GM19455 (cell line): ENCODE data around the gene JPH3.

Source experiments
- ATAC-seq: cut with Tn5 transposase; IDR thresholded peaks from one replicate; pipeline ENCODE4 v1.9.1; 2021; ENCODE audit not compliant: unreplicated experiment

Gene JPH3

DNA sequence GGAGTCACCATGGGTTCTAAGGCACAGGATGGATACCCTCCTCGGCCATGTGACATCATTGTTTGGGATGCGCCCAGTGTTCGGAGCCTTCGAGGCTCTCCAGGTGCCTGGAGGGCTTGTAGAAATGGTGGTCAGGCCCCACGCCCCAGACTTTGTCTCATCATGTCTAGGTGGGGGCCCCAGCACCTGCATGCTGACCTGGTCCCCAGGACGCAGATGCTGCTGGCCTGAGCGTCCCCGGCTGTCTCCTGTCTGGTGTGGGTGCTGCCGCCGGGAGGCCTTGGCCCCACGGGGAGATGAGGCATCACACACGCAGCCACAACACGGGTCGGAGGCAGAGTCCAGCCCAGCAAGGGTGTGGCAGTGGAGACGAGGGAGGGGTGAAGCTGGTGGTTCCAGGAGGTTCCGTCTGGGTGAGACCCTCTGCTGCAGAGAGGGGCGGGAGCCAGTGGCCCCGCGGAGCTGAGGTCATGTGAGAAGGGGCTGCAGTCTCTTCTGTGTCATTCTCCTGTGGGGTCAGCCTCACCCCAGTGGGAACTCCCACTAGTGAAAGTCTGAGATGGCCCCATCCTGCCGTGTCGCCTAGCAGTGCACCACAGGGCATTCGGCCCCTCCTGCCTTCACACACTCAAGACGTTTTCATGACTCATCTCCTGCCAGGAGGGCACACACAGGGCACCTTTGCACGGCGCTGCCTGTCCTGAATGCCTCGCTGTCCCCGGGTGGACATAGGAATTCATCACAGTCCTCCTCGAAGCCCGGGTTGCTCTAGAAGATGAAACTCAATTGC, 46.6 kb downstream of the JPH3 start:
- ATAC-seq: no peak

DNA sequence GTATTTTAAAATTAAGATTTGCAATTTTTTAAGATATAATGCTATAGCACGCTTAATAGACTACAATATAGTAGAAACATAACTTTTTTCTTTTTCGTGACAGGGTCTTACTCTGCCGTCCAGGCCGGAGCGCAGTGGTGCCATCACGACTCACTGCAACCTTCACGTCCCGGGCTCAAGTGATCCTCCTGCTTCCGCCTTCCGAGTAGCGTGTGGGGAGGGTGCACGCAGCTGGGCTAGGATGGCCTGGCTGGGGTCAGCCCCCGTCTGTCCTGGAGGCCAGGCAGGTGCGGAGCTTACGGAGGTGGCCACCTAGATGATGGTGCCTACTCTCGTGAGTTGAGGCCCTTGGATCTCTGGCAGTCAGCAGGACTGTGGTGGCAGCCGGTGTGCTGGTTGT, 50.1 kb downstream of the JPH3 start:
- ATAC-seq: no peak

DNA sequence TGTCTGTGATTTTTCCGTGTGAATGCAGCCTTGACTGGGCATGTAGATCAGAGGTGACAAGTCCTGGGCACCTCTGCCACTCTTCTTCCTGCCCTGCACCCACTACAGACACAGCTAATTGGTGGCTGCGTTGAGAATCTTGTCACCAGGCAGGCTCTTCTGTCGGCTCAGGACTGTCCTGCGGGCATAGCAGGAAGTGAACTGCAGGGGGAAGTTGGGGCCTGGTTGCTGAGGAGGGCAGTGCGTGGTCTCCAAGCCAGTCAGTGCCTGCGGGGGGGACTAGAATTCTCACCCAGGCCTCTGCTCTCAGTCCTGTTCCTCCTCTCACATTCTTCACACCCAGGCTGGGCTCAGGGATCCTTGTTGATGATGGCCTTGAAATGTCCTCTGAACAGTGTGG, 50.5 kb downstream of the JPH3 start:
- ATAC-seq: no peak

DNA sequence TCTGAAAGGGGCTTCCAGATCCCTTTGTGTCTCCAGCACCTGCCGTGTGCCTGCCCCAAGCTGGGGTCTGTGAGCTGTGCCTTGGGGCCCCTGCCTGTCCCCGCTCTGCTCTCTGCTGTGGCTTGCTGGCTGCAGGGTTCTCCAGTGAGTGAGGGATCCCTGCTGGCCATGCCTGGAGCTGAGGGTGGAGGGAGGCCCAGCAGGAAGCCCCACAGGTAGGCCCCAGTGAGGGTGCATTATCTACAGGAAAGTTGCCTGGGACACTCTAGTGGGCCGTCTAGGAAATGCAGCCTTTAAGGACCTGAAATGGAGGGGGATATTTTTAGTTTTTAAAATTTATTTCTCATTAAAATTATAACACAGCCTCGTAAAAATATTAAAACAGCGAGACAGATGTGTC, 50.9 kb downstream of the JPH3 start:
- ATAC-seq: no peak

DNA sequence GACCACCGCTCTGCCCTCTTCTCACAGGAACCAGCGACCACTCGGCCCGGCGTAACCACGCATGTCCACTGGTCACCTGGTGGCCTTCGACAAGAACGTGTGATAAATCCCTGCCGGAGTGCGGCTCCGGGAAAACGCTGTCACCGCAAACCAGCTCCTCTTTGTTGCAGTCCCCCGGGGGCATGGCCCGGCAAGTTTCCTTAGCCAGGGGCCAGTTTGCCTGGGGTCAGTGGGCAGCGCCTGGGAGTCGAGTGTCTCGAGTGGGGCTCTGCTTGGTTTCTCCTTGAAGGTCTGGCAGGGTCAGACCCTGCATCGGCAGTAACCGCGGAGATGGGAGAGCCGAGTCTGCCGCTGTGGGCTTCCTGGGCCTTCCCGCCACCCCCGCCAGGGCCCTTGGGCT, 52.5 kb downstream of the JPH3 start:
- ATAC-seq: no peak

DNA sequence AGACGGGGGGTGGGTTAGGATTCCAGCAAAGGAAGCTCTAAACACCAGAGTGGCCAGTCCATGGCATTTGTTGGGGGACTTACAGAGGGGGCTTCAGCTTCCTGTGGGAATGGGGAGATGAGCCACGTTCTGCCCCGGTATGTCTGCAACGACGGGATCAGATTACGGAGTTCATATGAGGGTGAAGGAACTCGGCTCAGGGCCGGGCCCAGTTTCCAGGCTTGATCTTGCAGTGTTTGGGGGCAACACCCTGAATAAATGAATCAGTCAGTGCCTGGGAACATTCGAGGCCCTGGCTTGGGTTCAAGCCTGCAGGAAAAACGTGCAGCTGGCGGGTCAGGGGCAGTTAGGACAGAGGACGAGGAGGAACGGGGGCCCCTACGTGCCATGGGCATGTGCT, 54.0 kb downstream of the JPH3 start:
- no peak for ATAC-seq

DNA sequence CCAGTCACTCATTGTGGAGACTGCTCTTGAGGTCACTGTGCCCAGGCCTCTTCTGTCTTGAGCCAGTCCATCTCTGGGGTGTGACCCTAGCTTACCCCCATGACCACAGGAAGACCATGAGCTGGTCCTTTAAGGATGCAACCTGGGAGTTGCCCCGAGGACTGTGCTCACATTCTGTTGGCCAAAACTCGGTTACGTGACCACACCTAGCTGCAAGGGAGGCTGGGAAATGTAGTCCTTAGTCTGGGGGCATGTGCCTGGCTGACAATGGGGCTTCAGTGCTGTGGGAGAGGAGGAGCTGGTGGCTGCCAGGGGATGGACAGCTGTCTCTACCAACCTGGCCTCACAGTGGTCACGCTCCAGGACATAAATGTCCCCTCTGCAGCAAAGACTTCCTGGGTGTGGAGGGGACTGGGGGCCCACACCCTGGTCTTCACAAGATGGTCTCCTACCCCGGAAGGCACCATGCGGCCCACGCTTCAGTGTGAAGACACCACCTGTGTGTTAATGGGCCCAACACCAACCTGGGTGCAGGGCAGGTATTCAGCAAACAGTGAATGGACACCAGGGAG, 55.4 kb downstream of the JPH3 start:
- no peak for ATAC-seq

DNA sequence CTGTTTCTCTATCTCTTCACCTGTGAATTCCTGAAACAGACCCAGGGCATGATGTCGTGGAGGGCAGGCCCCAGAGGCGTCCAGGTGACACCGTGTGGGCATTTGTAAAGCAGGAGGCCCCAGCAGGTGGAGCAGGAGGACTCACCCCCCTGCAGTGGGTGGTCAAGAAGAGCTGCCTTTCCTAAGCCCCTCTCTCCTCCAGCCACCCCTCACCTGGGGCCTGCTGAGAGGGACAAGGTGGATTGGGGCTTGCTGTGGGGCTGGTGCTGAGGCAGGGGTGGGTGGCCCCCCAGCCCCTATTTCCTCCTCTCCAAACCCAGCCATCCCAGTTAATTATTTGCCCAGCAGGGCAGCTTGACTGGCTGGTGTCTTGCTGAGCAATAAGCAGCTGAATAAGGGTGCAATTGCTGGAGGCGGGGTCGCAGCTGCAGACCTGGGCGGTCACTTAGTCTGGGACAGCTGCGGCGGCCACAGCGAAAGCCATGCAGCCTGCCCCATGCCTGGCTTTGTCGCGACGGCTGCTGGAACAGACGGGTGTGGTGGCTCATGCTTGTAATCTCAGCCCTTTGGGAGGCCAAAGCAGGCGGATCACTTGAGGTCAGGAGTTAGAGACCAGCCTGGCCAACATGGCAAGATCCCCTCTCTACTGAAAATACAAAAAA, 56.4 kb downstream of the JPH3 start:
- ATAC-seq: no peak

DNA sequence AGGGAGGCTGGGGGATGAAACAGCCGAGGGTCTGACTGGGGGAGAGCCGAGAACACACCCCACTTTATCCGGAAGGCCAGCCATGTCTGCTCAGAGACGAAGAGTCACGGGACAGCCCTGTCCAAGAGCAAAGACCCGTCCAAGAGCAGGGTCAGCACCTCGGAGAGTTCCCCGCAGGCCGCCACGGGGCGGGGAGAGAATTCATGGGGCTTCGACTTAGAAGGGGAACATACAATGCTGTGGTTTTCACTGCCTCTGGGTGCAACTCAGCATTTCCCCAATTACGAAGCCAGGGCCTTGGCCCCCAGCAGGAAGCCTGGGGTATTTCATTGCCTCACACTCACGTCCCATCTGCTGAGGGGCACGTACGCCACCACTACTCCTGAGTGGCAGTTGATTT, 59.3 kb downstream of the JPH3 start:
- ATAC-seq: no peak

DNA sequence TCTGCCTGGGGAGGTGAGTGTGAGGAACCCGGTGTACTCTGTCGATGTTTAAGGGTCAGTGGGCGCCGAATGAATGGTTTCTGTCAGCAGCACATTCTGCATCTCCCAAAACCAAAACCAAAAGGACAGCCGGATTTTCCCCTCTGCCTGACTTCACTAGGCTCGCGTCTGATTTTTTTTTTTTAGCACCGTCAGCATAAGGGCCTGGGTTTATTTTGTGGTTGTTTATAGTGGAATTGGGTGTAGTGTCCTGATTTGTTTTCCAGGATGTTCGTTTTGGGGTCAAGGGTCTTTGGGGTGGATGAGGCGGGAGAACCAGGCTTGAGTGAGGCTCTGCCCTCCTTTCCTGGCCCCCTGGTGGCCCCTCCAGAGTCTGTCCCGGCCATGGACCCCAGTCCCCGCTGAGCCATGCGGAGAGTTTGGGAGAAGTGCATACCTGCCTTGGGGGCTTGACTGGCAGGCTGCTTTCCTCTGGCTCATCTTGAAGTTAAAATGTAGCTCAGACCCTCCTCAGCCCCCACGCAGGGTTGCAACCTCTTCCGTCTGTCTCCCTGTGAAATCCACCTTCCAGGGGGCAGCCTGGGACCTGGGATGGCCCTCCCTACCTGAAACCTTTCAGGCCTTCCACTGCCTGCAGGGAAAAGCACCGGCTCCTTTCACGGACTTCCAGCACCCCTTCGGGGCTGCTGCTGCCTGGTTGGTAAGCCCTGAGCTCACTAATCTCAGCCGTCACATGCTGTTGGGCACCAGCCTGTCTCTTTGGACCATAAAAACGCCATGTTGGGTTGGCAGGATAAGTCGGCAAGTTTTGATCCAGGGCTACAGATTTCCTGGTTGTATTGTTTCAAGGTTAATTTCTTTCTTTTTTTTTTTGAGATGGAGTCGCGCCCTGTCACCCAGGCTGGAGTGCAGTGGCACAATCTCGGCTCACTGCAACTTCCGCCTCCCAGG, 60.2 kb downstream of the JPH3 start:
- ATAC-seq: no peak

DNA sequence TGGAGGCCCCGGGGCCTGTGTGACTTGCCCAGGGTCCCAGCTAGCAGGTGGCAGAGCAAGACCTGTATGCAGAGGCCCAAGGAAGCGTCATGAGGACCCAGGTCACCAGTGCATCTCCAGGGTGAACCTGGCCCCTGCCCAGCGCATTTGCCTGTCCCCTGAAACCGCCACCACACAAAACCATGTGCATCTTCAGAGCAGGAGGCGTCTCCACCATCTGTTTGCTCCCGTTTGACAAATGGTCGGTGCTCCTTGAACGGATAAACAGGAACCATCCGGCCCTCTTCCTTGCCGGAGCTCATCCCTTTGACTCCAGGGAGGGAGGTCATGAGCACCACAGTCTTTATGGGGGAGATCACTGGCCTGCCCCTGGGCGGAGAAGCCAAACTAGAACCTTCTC, 62.5 kb downstream of the JPH3 start:
- no peak for ATAC-seq

DNA sequence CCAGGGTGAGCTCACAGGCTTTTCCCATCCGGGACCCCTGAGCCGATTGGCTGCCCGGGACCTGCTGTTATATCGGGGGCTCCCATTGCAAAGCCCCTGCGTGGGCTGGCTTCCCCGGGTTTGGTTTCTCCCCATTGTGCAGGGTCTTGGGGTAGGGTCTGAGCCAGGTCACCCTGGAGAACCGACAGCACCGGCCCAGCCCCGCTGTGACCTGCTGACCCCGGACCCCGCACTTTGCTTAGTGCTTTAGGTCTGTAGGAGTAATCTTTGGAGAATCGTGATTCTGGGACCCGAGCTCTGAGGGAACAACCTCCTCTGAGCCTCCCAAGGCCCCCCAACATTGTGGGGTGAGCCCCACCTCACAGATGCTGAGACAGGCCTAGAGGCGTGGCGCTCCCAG, 62.9 kb downstream of the JPH3 start:
- no peak for ATAC-seq

DNA sequence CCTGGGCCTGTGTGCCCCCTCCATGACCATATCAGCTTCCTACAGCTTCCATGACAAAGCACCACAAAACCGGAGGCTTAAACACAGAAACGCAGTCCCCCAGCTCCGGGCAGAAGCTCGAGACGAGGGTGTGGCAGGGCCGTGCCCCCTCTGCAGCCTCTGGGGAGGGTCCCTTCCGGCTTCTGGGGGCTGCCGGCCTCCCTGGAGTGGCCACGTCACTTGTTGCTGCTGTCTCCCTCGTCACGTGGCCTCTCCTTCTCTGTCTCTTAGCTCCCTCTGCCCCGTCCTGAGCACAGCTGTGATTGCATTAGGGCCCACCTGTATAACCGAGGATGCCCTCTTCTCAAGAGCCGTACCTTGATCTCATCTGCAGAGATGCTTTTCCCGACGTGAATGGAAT, 64.6 kb downstream of the JPH3 start:
- no peak for ATAC-seq

DNA sequence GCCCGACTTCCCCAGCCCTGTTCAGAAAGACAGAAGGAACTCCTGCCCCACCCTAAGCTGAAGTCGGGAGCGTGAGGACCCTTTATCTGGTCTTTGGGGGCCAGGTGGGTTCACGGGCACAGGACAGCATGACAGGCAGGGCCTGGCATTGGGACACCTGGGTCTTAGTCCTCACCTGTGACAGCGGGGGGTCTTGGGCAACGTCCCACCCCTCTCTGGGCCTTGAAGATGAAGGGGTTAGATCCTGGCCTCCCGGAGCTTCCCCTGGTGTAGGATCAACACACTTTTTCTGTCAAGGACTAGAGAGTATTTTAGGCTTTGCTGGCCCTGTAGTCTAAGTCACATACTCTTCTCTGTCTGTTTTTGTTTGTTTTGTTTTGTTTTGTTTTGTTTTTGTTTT, 65.1 kb downstream of the JPH3 start:
- ATAC-seq: no peak

DNA sequence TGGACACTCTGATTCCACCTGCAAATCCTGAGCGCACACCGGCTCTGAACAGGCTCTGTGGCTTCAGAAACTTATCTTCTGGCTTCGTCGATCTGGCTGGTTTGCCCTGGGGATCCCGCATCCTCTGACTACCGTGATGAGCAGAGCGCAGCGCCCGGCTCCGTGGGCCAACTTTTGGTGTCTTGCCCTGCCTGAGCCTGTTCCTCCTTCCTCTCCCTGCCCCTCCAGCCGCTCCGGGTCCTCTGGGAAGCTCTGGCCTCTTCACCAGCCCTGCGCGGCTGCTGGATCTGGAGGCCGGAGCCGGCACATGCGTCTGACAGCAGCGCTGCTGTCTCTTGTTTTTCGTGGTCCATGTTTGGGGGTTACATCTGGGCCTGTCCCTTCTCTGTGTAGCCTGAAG, 65.6 kb downstream of the JPH3 start:
- ATAC-seq: no peak

DNA sequence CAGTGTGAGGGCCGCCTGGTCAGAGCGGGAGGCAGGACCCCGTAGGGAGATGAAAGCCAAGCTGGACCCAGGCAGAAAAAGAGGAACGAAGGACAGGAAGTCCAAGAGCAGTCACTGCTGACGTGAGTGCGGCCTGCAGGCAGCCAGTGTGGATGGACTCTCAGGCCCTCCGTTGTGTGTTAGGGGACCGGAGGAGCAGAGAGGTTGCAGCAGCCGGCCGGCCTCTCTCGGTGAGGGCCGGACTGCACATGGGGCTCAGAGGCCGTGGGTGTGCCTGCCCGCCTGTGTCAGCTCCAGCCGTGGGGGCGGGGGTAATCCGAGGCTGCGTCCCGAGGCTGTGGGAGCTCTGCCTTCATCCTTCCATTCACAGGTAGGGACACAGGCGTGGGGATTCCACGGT, 67.4 kb downstream of the JPH3 start:
- no peak for ATAC-seq

DNA sequence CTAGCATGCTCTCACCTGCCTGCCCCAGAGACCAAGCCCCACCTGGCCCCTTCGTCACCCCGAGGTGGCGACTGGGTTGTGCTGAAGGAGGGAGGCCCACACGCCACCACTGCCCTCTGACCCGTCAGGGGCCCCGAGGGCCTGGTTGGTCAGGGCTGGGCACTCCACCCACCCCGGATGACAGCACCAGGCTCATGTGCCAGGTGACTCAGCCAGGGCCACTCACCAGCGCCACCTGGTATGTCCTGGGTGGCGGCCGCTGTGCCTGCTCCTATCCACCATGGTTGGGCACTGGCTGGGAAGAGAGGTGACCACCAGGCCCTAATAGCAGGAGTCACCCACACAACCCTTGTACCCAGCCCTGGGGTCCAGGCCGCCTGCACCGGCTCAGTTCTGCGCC, 68.9 kb downstream of the JPH3 start:
- ATAC-seq: no peak

DNA sequence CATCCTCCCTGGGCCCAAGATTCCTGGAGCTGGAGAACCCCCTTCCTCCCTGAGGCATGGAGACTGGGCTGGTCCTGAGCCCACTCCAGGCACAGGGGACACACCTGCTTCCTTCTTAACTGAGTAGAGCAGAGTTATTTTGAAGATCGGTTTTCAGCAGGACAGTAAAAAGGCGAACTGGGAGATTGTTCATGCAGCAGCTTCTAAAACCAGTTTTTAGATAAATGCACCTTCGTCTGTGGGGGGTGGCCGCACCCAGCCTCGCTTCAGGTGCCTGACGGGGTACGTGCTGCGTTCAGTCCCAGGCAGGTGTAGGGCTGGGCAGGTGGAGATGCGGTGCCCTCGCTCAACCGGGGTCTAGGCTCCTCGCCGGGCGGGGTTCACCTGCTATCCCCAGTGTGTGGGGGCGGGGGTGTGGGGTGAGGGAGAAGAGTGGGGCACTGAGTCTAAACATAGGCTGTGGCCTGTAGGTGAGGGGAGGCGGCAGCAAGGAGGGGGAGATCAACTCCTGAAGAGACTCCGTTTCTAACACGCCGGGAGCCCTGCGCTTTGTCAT, 69.5 kb downstream of the JPH3 start:
- peak; percentile 55 for ATAC-seq

DNA sequence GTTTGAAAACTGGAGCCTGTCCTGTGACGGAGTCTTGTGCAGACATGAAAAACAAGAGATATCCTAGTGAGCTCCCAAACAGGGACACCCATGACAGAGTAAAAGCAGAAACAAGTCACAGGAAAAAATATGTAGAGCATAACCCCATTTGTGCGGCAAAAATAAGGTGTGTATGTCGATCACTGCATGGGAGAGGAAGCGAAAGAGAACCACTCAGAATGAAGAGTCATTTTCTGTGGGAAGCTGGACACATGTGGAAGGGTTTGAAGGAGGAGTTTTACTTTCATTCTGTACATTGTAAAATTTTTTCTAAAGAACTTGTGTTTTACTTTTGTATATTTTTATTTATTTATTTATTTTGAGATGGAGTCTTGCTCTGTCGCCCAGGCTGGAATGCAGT, 72.1 kb downstream of the JPH3 start:
- ATAC-seq: no peak

DNA sequence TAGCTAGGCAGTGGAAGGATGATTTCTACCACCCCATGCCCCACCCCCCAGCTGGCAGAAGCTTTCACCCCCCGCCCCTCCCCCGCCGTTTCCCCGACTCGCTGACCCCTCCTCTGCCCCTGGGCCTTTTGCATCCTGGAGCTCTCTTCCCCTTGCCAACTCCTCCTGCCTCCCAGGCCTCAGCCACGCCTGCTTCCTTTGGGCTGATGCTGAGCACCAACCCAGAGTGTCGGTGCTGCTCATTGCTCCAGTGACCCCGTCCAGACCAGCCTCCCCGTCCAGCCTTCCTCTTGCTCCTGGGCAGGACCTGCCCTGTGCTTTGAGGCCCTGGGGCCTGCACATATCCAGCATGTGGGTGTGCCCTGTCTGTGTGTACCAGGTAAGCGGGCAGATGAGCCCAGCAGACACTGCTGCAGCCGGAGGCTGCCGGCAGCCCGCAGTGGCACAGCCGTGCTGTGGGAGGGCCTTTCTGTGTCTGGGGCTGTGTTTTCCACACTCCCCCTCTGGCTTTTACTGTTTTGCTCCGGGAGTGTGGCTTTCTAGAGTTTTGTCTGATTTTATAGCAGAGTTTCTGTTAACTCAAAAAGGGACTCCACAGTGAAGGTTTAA, 72.9 kb downstream of the JPH3 start:
- ATAC-seq: no peak

DNA sequence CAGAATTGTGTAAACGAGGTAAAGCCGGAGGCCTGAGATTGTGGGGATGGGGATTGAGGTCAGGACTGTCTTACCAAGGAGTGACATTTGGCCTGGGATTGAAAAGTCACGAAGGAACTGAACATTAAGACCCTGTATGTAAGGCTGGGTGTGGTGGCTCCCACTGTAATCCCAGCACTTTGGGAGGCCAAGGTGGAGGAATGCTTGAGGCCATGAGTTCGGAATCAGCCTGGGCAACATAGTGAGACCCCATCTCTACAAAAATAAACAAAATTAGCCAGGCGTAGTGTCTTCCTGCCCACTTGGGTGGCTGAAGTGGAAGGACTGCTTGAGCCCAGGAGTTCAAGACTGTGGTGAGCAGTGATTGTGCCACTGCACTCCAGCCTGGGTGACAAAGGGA, 75.5 kb downstream of the JPH3 start:
- ATAC-seq: no peak
